HG03378 (cell line): Measurements from ENCODE around the gene NTSR1.

Experiments used
- ATAC-seq: cut with Tn5 transposase; IDR thresholded peaks from one replicate; pipeline ENCODE4 v1.9.1; 2021; ENCODE audit warnings: mild to moderate bottlenecking, moderate library complexity; ENCODE audit not compliant: unreplicated experiment

Gene NTSR1

GRCh38 chr20:62797671-62798532, 89.3 kb downstream of the NTSR1 start:
- no peak for ATAC-seq

DNA sequence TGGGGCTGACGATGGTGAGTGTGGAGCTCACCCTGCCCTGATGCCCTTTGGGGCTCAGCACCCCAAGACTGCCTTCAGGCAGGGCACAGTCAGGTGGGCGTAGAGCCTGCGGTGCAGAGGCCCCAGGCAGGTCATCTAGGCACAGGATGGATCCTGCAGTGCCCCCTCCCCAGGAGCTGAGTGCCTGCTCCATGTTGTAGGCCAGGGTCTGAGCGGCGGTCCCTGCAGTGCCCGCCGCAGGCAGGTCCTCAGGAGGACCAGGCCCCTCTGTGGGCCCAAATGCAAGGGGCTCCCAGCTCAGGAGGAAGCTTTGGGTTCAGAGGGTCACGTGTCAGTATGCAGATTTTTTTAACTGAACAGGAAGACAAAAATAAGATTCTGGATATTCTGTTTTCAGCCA, 90.4 kb downstream of the NTSR1 start:
- no peak for ATAC-seq

DNA sequence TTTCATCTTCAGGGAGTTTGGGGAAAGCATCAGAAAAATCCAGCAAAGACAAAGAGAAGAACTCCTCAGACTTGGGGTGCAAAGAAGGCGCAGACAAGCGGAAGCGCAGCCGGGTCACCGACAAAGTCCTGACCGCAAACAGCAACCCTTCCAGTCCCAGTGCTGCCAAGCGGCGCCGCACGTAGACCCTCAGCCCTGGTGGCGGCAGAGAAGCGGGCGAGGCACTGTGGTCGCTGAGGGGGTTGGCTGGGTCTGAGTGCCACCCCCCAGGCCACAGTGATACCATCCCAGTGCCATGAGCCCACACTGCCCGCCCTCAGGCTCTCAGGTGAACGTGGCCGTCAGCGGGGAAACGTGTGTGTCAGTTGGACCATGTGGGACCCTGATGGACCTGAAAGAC, 90.8 kb downstream of the NTSR1 start:
- no peak for ATAC-seq

DNA sequence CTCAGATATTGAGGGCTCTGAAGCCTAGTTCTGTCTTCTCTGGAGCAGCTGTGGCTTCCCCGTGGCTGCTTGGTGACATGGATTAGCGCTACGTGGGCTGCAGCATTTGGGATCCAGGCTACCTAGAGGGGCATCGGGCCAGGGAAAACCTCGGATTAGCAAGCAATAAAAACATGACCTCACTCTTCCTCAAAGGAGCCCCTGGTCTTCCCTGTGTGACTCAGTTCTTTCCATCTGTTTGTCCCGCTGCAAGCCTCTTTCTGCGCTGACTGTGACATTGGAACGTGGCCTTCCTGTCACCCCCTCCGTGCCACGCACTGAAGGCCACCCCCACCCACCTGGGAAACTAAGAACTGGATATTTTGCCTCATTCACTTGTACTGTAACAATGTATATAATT, 91.2 kb downstream of the NTSR1 start:
- ATAC-seq, result no peak

GRCh38 chr20:62800314-62801259, 92.0 kb downstream of the NTSR1 start:
- ATAC-seq, result no peak

DNA sequence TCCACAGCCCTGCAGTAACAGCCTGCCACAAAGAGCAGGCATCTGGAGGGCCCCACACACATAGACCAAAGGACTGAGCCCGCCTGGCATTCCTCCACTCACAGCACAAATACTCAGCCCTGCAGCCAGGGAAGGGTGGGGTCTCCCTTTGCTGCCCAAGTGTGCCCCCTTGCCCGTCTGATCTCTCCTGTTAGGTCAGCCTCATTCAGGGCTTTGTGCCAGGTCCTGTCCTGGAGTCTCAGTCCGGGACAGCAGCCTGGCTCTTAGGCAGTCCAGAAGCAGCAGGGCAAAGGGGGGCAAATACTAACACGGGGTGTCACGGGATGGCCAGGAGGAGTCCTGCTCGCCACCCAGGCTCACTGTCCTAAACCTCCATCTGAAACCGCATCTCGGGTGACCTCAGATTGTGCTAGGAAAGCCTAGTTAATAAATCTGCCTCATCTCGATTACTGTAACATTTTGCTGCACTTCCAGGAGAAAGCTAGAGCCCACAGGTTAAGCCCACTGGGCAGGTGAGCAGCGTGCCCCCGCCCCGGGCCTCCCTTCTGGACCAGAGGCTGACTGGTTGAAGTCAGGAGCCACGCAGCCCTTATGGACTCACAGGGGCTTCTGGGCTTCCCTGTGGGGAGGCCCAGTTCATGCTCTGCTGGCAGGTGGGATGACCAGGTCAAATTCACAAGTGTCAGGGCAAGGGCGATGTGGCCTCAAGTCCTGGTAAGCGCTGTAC, 92.8 kb downstream of the NTSR1 start:
- no peak for ATAC-seq

DNA sequence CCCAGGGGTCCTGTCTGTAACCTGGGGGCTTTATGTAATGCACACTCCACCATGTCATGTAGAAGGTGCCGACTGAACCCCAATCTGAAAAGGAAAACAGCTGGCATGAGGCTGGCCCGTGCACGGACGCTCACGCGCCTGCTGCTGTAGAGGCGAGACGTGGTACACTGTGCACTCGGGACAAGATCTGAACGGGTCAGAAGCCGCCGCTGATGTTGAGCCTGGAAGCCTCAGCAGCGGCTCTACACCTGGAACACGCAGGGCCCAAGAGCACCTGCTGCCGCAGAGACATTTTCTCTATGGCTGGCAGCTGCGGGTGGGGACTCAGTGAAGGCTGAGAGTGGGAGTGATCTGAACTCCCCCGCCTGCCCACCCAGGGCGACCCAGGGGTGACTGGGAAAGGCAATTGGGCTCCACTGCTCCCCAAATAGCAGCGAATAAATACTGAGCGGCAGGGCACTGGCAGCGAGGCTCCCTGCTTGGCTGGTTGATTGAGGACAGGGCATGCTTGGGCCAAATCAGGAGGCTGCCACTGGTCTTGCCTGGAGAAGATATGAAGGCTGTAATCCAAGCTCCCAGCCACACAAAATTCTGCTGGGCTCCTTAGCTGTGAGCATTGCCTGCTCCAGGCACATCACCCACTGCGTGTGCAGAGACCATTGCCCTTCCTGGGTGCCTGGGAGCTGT, 93.5 kb downstream of the NTSR1 start:
- ATAC-seq, result no peak

- ATAC-seq, result no peak
Observed at GRCh38 chr20:62804021-62804626, 95.5 kb downstream of the NTSR1 start.

DNA sequence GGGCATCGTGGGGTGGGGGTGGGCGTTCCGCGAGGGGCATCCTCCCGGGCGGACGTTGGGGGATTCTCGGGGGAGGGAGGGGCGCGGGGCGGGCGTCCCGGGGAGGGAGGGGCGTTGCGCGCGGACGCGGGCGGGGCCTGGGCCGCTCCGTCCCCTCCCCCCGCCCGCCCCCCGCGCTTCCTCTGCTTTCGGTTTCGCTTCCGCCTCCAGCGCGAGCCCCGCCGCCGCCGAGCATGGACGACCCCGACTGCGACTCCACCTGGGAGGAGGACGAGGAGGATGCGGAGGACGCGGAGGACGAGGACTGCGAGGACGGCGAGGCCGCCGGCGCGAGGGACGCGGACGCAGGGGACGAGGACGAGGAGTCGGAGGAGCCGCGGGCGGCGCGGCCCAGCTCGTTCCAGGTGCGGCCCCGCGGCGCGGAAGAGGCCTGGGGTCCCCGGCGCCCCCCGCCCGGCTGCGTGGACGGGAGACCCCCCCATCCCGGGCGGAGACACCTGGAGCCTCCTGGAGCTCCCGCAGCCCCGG, 96.1 kb downstream of the NTSR1 start, which contains the start of gene OGFR:
Gene OGFR (plus strand): TSS at position 209 of the 528 bp plus-strand sequence. CDS start 25 bp downstream, at position 234.
- no peak for ATAC-seq

DNA sequence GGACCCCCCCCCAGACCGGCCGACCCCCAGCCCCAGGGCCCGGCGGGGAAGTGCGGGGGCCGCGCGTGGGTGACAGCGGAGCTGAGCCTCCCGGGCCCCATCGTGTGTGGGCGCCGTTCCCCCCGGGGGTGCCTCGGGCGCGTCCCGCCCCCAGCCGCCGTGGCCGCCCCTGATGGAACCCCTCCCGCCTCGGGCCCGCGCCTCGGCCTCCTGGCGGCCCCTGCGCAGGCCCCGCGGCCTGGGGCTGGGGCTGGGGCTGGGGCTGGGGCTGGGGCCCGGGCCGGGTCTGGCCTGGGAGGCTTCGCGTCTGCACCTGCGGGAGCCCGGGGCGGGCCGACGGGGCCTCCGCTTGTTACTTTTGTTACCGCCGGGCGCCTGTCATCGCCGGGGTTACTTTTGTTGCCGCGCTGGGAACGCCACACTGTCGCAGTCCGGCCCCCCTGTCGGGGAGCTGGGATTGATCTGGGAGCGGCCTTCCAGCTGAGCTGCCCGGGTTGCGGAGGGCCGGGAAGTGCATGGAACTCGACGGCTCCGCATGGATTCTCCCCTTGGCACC, 96.6 kb downstream of the NTSR1 start:
- no peak for ATAC-seq

DNA sequence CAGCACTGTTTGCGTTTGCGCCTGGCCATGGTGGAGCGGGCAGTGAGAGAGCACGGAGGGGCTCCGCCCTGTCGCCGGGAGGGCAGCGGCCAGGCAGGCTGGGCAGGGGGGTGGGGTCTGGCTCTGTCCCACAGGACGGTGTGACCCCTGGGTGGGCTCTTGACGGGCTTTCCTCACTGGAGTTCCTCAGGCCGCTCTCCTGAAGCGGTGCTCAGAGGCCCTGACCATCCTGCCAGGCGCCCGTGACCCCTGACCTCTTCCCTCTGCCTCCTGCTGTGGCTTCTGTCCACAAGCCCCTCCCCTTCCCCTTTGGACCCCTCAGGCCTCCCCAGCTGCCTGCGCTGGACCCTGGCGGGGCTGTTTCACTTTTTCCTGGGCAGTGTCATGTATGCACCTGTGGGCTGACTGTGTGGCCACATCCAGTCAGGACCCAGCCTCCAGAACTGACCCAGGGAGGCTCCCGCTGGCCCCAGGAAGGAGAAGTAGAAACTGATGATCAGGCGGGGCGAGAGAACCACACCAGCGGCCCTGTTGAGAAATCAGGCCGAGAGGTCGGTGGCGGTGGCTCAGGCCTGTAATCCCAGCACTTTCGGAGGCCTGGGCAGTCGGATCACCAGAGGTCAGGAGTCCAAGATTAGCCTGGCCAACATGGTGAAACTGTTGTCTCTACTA, 97.2 kb downstream of the NTSR1 start:
- no peak for ATAC-seq

DNA sequence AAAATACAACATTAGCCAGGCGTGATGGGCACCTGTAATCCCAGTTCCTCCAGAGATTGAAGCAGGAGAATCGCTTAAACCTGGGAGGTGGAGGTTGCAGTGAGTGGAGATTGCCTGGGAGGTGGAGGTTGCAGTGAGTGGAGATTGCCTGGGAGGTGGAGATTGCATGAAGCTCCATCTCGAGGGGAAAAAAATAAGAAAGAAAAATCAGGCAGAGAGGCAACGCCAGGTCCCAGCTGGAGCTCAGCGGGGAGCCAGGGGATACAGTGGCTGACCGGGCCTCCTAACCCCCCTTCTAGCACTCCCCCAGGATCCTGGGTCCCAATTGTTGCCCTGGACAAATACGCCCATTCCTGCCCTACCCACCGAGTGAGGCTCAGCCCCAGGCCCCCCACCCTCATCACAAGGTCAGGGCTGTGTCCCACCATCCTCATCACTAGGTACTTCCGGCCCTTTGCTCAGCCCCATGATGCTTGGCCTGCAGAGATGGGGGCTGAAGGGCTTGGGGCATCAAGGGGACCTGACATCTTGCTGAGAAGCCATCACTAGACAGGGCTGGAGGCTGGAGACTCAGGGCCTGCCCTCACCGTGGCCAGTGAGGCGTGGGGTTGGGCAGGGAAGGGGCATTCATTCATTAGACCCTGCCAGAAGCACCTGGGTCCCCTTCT, 97.9 kb downstream of the NTSR1 start:
- no peak for ATAC-seq

DNA sequence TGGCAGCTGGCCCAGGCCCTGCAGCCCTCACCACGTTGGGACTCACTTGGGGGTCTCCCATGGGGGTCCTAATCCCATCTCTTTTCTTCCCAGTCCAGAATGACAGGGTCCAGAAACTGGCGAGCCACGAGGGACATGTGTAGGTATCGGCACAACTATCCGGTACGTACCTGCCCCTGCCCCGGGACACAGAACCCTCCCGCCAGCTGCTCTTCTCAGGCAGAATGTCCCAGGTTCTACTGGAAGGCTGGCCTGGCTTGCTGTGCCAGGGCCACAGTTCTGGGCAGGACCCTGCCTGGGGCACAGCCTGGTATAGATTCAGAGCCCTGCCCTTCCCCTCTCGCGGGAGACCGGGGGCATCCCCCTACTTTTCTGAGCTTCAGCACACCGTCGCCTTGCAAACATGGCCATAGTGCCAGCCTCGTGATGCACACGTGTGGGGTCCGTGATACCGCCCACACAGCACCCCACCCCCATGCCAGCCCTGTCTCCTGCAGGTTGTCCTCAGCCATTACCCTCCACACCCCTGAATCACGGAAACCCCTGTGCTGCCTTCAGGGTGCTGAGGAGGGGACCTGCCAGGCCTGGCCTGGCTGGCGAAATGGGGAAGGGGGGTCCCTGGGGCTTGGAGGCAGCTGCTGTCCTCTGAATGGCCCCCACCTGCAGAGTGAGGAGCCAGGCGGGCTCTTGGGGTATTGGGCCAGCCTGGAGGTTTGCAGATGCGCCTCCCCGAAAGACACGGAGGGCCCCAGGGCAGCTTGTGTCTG, 99.0 kb downstream of the NTSR1 start:
- ATAC-seq, result no peak

DNA sequence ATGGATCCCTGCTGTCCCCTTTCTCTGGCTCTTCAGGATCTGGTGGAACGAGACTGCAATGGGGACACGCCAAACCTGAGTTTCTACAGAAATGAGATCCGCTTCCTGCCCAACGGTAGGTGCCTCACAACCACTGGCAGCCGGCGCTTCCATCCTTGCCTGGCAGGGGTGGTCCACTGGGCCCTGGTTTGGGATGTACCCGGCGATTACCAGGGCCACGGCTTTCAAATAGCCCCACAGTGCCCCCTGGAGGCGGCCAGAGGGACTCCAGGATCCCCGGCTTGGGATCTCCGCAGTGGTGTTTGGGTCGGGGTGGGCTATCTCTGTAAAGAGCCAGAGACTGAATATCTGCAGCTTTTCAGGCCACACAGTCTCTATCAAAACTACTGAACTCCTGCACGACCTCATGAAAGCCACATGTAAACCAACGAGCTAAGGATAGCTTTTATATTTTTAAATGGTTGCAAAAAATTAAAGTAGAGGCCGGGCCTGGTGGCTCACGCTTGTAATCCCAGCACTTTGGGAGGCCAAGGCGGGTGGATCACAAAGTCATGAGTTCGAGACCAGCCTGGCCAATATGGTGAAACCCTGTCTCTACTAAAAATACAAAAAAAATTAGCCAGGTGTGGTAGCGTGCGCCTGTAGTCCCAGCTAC, 99.7 kb downstream of the NTSR1 start:
- ATAC-seq, result no peak

- no peak for ATAC-seq
Observed at GRCh38 chr20:62809530-62810428, 101.1 kb downstream of the NTSR1 start.

- no peak for ATAC-seq
Observed at GRCh38 chr20:62811320-62811719, 102.7 kb downstream of the NTSR1 start.
